GM18909 (cell line): ENCODE results near the gene BARX1.
"Not testable (repeated sequence)": the region's sequence is repeated elsewhere in the genome, so short reads cannot be mapped to it uniquely, and the experiment has no call there.

Source experiments
- ATAC-seq: cut with Tn5 transposase; IDR thresholded peaks from one replicate; pipeline ENCODE4 v1.9.1; 2021; ENCODE audit warnings: mild to moderate bottlenecking; ENCODE audit not compliant: unreplicated experiment, poor library complexity

BARX1 gene

GRCh38 chr9:93967020-93967803 is 12.1 kb upstream of the BARX1 start:
- no peak for ATAC-seq

- ATAC-seq = no peak
Measured at GRCh38 chr9:93965830-93966577, 10.8 kb upstream of the BARX1 start.

- ATAC-seq = no peak
Measured at GRCh38 chr9:93964685-93965084, 9.5 kb upstream of the BARX1 start.

- no peak for ATAC-seq
Measured at GRCh38 chr9:93963969-93964368, 8.8 kb upstream of the BARX1 start.

- ATAC-seq = not testable (repeated sequence)
Measured at GRCh38 chr9:93963489-93963888, 8.3 kb upstream of the BARX1 start.

GRCh38 chr9:93962561-93963440 is 7.6 kb upstream of the BARX1 start:
- ATAC-seq = no peak

- no peak for ATAC-seq
Measured at GRCh38 chr9:93962017-93962416, 6.9 kb upstream of the BARX1 start.

- no peak for ATAC-seq
Measured at GRCh38 chr9:93960971-93961841, 6.1 kb upstream of the BARX1 start.

GRCh38 chr9:93960221-93960970 is 5.2 kb upstream of the BARX1 start:
- ATAC-seq = no peak

- no peak for ATAC-seq
Measured at GRCh38 chr9:93959739-93960154, 4.6 kb upstream of the BARX1 start.

GRCh38 chr9:93958819-93959682 is 3.9 kb upstream of the BARX1 start:
- ATAC-seq = no peak

- no peak for ATAC-seq
Measured at GRCh38 chr9:93958121-93958818, 3.1 kb upstream of the BARX1 start.

- ATAC-seq = no peak
Measured at GRCh38 chr9:93955981-93956784, 1.0 kb upstream of the BARX1 start.

- ATAC-seq = no peak
Measured at GRCh38 chr9:93954434-93955061, 607 bp downstream of the BARX1 start.

GRCh38 chr9:93953496-93954433 is 1.4 kb downstream of the BARX1 start:
- no peak for ATAC-seq
